ENCODE data around the gene ADCY9.

DNA sequence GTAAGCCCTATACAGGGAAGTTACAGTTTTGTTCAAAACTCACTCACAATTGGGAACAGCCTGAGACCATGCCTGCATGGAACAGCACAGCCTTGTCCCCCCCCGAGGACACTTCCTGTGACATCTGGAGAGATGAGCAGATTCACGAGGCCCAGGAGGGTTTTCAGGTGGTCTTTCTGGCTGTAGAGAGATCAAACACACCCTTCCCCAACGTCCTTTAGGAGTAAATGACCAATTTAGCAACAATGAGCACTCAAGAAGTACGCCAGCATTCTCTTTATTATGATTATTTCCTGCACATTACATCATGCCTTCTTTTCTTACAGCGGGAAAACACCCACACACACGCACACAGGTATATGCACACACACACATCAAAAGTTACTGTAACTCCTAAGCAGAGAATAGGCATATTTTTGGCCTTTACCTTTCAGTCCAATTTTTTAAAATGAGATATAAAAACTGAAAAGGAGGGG is 39.0 kb downstream of the ADCY9 start:
- TF ChIP-seq EZH2 (IDR thresholded peaks at IDR 0.05; ENCODE audit: insufficient read depth, poor library complexity, severe bottlenecking) (no peak), EZH2phosphoT487 (IDR thresholded peaks at IDR 0.05; ENCODE audit: insufficient read depth, low read depth) (no peak)
